Measurements from ENCODE around the gene ZNF630.
"Not testable (repeated sequence)": the region's sequence is repeated elsewhere in the genome, so short reads cannot be mapped to it uniquely, and the experiment has no call there.

The ZNF630 gene

DNA sequence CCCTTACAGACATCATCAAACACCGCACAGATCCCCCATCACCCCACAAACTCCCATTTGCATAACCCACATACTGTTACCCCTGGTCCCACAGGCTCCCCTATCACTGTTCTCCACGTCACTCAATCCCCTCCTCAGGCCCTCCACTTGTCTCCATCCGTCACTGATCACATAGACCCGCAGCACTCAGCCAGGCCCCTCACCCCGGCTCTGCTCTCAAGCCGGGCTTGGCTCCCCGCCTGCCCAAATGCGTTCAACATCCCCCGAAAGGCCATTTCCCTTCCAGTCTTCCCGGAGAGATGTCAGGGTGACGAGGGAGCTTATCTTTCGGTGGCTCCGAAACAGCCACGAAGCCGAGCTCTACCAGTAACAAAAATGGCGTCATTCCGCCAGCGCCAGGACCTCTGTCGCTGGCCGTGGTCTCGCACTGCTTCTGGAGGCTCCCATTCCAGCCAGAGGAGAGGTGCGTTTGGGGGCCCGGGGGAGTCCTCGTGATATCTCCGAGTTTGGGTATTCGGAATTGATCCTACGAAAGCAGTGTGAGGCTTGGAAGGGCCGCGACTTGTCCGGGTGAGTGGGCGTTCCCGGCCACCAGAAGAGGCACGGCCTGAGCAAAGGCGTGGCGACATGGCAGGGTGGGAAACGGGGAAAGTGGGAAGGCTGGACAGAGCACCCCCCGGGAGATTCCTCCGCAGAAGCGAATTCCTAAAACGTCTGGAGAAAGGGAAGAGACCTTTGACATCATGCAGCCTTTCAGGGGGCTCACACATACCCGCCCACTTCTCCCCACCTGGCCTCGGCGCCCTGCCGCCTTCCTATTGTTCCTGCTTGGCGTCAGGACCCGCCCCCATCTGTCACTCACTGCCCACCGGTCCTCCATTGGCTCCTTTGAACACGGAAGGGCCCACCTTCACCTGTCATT is at the start of gene ZNF630:
TSS of gene ZNF630 (minus strand) at position 577 of the 922 bp plus-strand sequence. CDS start 4,754 bp downstream, outside the sequence.
- peak; percentile 76 for DNase-seq

DNA sequence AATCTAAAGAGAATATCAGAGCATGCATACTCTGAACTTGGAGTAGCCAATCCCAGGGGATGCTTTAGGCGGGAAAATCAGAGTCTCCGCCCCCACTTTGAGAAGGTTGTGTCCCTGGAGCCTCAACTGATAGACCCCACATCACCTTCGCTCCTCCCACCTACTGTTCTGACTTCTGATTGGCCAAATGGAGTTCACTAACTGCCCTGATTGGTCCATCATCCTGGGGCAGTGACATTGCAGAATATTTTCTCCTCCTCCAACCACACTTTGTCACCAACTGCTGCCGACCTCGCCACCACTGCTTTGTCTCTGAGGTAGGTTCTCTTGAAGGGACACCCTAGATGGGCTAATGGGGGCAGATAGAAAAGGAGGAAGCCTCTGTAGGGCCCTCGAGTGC is 36.3 kb upstream of the ZNF630 start:
- no peak for DNase-seq

DNA sequence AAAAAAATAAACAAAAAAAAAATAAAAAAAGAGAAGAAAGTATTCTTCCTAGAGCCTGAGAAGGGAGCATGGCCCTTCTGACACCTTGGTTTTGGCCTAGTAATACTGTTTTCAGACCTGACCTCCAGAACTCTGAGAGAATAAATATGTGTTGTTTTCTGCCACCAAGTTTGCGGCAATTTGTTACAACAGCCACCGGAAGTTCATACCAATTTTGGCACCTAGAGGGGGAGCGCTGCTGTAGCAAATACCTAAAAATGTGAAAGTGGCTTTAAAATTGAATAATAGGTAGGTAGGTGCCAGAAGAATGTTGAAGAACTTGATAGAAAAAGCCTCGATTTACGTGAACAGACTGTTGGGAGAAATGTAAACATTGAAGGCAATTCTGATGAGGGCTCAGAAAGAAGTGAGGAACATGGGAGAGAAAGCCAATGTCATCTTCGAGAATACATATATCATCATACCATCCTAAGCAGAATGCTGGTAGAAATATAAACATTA is 31.5 kb upstream of the ZNF630 start:
- no peak for DNase-seq

DNA sequence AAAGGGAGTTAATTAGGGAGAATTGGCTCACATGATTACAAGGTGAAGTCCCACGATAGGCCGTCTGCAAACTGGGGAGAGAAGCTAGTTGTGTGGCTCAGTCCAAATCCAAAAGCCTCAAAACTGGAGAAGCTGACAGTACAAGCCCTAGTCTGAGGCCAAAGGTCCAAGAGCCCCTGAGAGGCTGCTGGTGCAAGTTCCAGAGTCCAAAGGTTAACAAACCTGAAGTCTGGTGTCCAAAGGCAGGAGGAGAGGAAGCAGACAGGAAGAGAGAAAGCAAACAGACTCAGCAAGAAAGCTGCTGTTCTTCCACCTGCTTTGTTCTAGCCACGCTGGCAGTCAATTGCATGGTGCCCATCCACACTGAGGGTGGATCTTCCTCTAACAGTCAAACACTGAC is 30.0 kb upstream of the ZNF630 start:
- no peak for DNase-seq

DNA sequence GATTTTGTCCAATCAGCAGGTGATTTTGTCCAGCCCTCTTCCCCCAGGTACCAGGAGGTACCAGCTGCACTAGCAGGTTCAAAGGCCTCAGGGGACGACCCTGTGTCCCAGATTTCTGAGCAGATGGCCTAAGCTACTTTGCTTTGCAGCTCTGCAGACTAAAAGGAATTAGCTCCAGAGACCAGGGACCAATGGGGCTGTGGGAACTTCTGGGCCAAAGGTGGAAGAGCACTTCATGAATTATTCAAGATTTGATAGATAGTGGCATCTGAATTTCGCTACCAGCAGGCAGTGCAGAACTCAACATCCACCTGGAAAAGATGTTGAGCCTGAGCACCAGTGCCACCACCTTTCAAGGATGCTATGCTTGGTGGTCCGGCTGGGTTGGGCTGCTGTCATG is 21.1 kb upstream of the ZNF630 start:
- DNase-seq, result not testable (repeated sequence)

DNA sequence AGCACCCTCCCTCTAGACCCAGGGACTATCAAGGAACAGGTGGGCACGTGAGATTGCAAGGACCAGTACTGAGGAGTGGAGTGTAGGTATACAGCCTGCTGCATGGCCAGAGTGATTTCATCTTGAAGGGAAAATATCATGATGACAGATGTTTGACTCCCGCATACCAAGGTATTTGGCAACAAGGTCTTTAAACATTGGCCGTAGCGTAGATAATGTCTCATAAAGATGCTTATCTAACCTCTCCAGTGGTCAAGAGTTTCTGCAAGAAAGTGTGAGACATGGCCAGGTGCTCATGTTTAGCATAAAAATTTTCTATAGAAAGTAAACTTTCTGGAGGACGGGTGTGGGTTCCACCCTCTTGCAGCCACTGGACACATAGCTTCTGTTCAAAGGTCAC is 18.7 kb upstream of the ZNF630 start:
- no peak for DNase-seq

DNA sequence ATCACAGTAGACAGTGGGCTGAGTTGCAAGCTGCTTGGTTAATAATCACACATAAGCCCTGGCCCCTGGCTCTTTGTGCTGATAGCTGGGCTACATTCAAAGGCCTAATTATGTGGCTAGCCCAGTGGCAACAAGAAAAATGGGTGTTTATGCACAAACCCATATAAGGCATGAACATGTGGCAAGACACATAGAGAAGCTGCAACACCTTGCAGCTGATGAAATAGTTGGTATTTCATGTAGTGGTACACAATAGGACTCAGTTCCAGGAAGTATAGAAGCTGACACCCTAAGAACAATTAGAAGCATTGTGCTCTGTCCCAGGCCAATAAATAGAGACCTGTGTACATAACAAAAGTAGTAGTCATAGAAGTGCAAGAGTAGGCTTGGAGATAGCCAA is 14.6 kb upstream of the ZNF630 start:
- no peak for DNase-seq

DNA sequence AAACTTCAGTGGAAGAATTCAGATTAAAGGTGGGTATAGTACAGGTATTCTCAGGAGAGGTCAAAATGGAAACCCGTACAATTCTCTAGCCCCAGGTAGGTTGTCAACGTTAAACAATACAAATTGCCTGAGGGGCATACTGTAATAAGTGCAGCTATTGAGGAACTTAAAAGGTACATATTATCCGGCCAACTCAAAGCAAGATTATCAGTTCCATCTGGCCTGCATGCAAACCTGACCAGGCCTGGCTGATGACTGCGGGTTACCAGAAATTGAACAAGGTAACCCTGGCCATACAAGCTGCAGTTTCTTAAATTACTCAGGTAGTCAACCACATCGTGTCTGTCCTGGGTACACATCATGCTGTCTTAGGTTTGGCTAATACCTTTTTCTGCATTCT is 12.3 kb upstream of the ZNF630 start:
- no peak for DNase-seq

DNA sequence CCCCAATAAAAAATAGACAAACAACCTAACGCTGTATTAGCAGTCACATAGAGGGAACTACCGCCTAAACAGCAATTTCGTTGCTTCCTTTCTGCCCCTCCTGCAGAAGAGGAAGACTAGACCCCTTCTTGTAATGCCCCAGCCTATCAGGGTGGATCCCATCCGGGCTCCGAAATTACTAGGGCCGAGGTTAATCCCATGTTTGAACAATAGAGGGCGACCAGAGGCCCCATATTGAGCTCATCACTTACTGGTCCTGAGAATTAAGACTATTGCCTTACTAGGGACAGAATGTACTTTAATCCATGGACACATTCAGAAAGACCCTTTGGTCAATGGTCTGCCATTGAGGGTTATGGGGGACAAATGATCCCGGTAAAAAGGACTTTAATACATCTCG is 11.8 kb upstream of the ZNF630 start:
- peak; percentile 46 for DNase-seq

DNA sequence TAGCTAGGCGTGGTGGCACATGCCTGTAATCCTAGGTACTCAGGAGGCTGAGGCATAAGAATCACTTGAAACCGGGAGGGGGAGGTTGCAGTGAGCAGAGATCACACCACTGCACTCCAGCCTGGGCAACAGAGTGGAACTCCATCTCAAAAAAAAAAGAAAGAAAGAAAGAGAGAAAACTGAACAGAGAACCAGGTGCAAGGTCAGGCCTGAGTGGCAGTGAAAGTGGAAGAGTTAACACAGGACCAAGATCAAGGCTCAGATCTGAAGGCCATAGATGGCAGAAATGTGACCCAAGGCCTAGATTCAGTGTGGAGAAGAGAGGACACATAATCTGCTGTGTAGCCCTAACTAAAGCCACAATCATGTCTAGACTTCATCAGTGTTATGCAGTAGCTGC is 4.9 kb upstream of the ZNF630 start:
- no peak for DNase-seq

DNA sequence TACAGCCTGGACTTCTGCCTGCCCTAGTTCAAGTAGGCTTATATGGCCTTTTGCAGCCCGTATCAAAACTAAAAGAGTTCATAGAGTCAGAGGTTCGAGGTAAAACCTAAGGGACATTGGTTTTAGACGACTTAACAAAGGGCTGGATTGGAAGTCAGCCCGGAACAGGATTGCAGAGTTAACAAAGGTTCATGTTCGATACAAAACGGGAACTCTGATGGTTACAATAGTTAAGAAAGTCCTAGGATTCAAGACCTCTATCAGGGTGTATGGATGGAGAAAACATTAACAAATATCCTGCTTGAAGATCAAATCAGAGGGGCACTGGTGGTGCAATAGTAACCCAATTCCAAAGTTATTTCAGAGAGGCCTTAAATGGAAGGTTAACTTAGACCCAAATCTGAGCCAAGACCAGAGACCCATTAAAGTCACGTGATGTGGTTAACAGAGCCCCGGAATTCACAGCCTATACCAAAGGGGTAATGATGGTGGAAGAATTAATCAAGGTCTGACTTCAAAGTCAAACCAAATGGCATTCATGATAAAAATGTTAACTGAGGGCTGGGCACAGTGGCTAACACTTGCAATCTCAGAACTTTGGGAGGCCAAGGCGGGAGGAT is 656 bp upstream of the ZNF630 start:
- no peak for DNase-seq

DNA sequence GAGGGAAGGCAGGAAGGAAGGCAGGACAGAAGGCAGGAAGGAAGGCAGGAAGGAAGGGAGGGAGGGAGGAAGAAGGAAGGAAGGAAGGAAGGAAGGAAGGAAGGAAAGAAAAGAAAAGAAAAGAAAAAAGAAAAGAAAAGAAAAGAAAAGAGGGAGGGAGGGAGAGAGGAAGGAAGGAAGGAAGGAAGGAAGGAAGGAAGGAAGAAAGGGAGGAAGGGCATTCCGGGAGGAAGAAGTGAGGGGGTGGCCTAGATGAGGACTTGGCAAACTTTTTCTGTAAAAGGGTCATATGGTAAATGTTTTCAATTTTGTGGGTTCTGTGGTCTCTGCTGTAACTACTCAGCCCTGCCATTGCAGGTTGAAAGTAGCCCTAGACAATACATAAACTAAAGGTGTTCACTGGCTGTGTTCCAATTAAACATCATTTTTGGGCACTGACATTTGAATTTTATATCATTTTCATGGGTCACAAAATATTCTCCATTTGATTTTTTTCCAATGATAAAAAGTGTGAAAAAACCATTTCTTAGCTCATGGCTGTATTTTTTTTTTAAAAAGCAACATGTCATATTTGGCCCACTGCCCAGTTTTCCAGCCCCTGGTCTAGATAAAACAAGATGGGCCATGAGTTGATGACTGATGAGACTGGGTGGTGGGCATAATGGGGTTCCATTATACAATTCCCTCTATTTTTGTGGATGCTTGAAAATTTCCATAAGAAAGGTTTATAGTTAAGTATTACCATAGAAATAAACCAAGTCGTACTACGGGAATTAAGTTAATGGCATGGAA is 3.1 kb downstream of the ZNF630 start:
- no peak for DNase-seq

DNA sequence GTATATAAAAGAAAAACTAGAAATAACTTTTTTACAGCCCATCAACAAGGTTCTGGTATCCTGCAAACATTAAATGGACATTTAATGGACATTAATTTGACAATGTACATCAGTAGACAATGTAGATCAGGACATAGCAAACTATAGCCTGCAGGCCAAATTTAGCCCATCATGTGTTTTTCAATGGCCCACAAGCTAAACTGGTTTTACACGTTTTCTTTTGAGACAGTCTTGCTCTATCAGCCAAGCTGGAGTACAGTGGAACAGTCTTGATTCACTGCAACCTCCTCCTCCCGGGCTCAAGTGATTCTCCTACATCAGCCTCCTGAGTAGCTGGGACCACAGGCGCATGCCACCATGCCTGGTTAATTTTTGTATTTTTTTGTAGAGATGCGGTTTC is 7.2 kb downstream of the ZNF630 start:
- DNase-seq, result no peak

DNA sequence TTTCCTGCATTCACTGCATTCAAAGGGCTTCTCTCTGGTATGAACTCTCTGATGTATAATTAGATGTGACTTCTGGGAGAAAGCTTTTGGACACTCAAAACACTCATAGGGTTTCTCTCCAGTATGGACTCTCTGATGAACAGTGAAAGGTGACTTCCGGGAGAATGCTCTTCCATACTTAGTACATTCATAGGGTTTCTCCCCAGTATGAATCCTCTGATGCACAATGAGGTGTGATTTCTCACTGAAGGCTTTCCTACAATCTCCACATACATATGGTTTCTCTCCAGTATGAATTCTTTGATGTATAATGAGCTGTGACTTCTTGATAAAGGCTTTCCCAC is 12.2 kb downstream of the ZNF630 start:
- no peak for DNase-seq

DNA sequence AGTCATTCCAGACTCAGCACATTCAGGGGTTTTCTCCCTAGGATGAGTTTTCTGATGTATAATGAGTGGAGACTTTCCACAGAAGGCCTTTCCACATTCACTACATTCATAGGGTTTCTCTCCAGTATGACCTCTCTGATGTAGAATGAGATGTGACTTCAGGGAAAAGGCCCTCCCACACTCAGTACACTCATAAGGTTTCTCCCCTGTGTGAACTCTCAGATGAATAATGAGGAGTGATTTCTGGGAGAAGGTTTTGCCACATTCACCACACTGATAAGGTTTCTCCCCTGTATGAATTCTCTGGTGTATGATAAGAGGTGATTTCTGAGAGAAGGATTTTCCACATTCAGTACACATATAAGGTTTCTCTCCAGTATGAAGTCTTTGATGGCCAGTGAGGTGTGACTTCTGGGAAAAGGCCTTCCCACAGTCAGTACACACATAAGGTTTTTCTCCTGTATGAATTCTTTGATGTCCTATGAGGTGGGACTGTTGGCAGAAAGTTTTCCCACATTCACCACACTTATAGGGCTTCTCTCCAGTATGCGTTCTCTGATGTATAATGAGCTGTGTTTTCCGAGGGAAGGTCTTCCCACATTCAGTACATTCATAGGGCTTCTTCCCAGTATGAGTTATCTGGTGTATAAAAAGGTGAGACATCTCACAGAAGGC is 12.7 kb downstream of the ZNF630 start:
- no peak for DNase-seq

DNA sequence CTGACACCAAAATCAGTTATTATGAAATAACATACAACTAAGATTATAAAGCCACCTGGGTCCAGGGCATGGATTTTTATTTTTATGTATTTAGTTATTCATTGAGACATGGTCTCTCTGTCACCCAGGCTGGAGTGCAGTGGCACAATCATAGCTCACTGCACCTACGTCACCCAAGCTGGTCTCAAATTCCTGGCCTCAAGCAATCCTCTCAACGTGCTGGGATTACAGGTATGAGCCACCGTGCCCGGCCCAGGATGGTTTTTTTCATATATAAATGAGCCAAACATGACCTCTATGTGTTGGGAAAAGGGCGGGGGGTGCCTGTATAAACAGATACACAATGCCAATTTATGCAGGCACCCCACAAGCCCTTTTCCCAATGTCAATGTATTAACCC is 24.6 kb downstream of the ZNF630 start:
- no peak for DNase-seq

DNA sequence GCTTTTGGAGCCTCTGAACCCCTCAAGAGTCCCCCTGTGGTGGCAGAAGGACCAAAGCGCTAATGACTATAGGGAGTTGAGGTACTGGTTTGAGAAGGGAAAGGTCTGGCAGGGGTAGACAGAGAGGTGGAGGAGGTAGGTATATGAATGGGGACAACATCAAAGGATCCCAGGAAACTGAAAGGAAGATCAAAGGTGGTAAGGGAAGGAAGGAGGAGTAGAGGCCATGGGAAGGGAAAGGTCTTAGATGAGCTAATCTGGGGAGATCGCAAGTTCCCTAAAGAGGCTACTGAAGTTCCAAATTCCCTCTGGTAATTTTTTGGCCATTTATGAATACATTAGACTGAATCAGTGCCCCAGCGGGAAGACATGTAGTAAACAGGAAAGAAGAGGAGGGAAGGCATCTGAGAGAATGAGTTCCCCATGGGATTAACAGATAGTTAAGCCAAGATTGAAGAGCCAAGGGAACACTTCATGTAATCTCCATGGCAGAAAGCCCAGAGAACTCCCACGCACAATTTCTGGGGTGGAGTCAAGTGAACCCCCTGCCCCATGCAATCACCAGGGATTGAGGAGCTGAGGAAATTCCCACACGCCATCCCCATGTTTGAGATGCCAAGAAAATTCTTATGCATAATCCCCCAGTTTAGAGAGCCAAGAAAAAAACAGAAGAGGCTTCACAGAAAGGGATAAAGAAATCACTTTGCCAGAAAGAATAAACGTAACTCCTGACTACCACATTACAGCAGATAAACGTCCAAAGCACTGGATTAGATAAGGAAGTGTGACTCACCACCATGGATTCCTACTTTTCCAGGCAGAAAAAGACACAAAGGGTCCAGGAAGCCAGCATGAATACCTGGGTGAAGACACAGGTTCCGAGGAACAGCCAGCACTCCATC is 25.8 kb downstream of the ZNF630 start:
- no peak for DNase-seq

DNA sequence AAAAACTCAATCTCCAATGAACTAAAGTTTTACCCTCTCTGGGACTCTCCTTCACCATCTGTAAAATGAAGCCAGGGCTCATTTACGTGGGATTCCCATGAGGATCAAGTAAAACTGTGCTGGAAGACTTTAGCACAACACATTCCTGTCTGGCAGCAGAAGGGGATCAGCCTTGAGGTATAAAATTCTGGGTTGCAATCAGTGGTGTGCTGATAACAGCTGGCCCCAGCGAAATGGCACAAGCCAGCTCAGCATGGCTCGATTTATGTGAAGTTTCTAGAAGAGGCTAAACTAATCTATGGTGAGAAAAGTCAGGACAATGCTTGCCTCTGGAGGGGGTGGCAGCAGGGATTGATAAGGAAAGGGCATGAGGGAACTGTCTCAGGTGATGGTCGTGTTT is 28.4 kb downstream of the ZNF630 start:
- DNase-seq, result no peak

DNA sequence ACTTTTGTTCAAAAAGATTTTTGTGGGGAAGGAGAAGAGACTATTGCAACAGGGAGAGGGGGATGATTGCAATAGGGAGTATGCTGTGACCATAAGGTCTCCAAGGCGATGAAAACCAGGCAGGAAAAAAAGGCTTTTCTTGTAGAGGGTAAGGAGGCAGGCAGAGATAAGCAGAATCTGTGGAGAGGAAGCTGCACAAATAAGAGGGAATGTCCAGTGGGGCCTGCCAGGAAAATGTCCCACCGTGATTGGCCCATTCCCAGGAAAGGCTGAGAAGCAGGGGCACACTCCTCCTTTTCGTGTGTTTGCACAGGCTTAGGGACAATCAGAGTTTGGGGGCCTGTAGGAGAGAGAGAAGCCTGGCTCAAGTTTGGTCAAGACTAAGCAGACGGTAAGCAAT is 35.5 kb downstream of the ZNF630 start:
- no peak for DNase-seq

DNA sequence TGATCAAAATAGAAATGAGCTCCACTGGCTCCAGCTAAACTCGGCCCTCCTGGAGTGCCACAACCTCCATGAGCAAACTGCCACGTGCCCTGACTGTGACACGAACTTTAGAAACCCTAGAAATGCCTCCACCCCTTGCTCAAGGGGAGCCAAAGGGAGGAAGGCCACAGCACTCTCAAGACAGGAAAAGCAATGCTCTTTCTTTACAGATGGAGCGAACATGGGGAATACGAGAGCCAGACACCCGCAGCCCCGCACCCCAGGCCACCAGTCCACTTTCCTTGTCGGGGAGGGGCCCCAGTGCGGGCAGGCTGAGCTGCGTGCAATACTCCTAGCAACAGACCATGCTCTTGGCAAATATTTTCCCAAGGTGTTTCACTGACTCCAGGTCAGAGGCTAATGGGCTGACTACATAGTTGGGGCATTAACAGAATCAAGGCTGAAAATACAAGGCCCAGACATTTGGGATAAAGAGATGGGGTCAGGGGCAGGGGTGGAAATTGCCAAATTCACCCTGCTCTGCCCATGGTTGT is 40.7 kb downstream of the ZNF630 start:
- not testable (repeated sequence) for DNase-seq

DNA sequence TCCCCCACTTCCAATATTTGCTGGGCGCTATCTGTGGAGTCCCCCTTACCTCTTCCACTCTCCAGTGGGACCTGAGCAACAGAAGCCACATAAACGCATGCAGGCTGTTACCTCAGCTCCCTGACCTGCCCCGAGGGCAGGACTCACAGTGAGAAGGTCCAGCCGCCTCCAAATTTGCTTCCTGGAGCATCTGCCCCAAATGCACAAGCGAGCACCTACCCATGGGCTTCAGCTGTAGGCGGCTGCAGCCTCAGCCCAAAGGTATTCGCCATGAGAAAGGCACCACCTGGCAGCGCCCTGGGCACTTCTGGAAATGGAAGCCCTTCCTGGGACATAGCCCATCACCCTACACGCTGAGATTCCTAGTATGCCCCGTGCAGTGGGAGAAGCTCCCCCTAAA is 41.2 kb downstream of the ZNF630 start:
- no peak for DNase-seq

DNA sequence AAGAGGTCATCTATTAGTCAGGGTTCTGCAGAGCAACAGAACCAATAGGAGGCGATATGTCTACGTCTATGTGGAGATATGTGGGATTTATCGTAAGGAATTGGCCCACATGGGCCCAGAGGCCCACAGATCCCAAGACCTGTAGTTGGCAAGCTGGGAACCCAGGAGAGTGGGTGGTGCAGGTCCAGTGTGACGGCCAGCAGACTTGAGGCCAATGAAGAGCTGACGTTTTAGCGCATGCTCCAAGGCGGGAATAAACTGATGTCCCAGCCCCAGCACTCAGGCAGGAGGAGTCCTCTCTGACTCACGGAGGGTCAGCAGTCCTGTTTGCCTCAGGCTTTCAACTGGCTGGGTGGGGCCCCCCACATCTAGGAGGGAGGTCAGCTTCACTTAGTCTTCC is 43.3 kb downstream of the ZNF630 start:
- no peak for DNase-seq

Data from right forelimb (tissue), 1 donor.